Upper lobe of left lung (tissue), 4 donors: ENCODE measurements around the gene ABCC5.

ENCODE experiments used
- POLR2A ChIP-seq, 4 donors: fragments of 450-650 bp; IDR thresholded peaks; one replicate each; pipeline ENCODE4 v1.5.1; 2016 to 2017; ENCODE audit warnings: antibody characterized with exemption in 4 of 4, mild to moderate bottlenecking in 2 of 4
- POLR2AphosphoS5 ChIP-seq, 2 donors: sonication (generic); formaldehyde crosslinking; IDR thresholded peaks; one replicate each; pipeline ENCODE4 v1.5.1; 2017; ENCODE audit warnings: antibody characterized with exemption in 2 of 2

DNA sequence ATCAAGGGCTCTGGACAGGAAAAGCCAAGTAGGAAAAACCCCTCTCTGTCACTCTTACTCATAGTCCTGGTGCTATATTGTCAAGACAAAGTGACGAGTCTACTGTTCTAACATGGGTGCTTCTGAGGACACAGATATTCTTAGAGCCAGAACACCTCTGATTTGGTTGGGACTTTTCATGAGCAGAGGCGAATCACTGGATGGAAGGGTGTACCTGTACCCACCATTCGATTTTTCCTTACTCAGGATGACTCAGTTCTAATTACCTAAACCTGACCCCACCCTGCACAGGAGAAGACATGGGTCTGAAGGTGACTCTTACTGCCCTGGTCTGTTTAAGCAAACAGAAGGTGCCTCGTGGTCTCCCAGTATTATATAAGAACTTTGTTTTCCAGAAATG lies 58.5 kb downstream of the ABCC5 start:
- TF ChIP-seq POLR2AphosphoS5 (IDR thresholded peaks at IDR 0.05): no peak
- no peak for TF ChIP-seq POLR2A (IDR thresholded peaks at IDR 0.05)
